GM21528 (cell line): ENCODE results near the gene PIK3C2B.

Experiments
- ATAC-seq: cut with Tn5 transposase; IDR thresholded peaks from one replicate; pipeline ENCODE4 v1.9.1; 2021; ENCODE audit warnings: mild to moderate bottlenecking, moderate library complexity; ENCODE audit not compliant: unreplicated experiment, low FRiP score

The PIK3C2B gene

DNA sequence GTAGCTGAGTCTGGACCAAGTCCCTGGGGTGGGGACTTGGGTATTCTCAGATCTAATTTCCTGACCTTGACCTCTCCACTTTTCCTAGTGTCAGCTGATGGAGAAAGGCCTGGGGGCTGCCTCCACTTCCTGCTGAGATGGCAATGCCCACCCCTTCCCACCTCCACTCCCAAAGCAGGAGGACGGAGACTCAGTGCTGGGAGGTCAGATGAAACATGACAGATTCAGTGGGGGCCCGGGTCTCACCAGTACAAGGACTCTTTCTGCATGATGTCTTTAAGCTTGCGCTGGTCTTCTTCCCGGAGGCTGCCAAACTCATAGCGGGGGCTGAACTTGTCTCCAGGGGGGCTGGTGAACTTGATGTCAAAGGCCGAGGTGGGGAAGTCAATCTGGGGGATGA, 47.4 kb downstream of the PIK3C2B start:
- no peak for ATAC-seq

DNA sequence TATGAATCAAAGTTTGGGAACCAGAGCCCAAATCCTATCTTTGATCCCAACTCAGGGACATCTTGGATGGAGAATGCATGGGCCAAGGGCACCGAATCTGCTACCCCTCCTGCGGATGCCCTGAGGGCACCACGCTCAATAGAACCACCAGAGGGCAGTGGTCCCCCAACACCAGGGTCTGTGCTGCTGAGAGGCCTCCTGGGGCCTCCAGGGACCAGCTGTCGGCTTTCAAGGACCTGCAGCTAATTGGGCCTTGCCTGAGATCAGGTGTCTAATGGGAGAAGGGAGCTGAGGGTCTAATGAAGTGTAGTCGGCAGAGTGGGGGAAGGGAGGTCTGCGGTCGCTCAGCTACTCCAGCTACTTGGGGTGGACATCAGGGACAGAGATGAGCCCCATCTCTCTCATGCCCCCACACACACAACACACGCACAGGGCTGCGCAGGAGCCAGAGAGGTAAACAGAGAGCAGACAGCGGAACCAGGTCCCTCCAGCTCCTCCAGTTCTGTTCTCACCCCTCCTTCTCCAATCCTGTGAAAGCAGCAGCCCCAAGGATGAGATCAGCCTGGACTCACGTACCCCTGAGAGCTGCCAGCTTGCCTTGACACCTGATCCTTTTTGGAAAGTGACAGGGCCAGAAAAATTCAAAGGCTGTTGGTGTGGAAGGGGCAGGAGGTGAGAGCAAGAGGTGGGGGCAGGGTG, 48.0 kb downstream of the PIK3C2B start:
- no peak for ATAC-seq

DNA sequence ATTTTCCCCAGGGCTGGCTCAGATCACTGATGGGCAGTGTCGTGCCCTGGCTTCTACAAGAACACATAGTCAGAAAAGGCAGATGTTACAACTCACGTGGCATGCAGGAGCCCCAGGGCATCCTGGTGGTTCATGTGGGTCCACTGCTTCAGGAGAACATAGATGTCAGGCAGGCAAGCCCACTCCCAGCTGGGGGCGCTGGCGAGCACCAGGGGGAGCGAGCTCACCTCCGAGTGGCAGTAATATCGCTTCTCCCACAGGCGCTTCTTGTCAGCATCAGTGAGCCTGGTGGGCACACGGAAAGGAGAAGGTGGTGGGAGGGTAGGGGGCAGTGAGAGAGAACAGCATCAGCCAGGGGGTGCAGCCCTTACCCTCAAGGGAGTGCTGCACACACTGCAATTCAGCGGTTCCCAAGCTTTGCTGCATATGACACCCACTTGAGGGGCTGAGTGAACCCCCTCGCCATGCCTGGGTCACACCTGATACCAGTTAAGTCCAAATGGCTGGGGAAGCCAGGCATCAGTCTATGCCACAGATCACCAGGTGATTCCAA, 48.7 kb downstream of the PIK3C2B start:
- ATAC-seq: no peak
